ENCODE measurements around the gene PTPRK.

Gene PTPRK

GRCh38 chr6:128246472-128247260, 273.7 kb downstream of the PTPRK start:
- peak; percentile 26 for DNase-seq (ENCODE audit: low read depth, low spot score)

GRCh38 chr6:128244751-128245405, 275.5 kb downstream of the PTPRK start:
- no peak for DNase-seq (ENCODE audit: low read depth, low spot score)

DNA sequence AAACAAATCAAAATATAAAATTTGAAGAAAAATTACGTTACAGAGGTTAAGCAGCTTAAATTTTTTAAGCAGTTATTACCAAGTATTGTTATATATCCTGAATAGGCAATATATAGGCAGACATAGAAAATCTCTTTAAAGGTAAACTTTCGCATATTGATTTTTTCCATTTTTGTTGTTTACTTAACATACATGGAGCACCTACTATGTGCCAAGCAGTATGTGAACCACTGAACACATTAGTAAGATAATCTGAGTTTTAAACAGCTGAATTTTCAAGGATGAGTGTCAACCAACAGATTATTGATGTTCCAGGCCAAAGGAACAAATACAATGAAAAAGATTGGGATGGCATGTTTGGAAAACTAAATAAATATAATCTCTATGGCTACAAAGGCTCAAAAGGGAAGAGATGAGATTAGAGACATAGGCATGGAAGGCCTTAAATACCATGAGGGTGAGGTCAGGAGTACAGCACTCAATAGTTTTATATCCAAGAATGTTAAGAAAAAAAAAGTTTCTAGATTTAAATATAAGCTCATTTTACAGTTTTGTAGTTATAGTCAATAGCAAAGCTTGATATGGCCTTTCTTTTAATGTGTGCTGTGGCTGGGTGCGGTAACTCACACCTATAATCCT, 277.5 kb downstream of the PTPRK start:
- no peak for DNase-seq (ENCODE audit: low read depth, low spot score)

DNA sequence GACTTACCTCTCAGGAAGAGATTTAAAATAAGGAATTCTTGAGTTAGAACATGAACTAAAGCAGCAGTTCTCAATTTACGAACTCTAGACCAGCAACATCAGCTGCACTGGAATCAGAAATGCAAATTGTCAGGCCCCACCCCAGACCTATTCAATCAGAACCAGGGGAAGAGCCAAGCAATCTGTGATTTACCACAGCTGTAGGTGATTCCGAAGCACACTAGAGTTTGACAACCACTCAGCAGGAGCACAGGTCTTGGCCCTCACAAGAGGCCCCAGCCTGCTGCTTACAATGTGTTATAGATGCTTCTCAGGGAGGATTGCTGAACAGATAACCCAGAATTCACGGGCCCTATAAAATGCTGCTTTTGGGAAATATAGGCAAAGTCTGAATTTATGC, 279.2 kb downstream of the PTPRK start:
- no peak for DNase-seq (ENCODE audit: low read depth, low spot score)

- DNase-seq (ENCODE audit: low read depth, low spot score), result no peak
These were observed 280.4 kb downstream of the PTPRK start for GRCh38 chr6:128240024-128240428.

- no peak for DNase-seq (ENCODE audit: low read depth, low spot score)
These were observed 281.3 kb downstream of the PTPRK start for GRCh38 chr6:128239146-128239545.

- DNase-seq (ENCODE audit: low read depth, low spot score), result no peak
These were observed 282.2 kb downstream of the PTPRK start for GRCh38 chr6:128238225-128238624.

DNA sequence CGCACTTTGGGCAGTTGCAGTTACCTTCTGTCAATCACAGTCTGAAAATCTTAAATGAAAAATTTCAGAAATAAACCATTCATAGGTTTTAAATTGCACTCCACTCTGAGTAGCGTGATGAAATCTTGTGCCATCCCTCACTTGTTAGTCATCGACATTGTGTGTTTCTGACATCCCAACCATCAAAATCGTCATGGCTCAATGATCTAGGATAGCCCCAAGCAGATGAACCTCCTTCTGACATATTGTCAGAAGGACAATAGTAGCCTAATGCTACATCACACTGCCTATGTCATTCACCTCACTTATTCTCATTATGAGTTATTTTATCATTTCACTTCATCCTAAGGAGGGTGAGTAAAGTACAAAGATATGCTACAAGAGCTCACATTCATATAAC, 284.8 kb downstream of the PTPRK start:
- DNase-seq (ENCODE audit: low read depth, low spot score), result no peak

- DNase-seq (ENCODE audit: low read depth, low spot score), result no peak
These were observed 286.9 kb downstream of the PTPRK start for GRCh38 chr6:128233531-128233930.

DNA sequence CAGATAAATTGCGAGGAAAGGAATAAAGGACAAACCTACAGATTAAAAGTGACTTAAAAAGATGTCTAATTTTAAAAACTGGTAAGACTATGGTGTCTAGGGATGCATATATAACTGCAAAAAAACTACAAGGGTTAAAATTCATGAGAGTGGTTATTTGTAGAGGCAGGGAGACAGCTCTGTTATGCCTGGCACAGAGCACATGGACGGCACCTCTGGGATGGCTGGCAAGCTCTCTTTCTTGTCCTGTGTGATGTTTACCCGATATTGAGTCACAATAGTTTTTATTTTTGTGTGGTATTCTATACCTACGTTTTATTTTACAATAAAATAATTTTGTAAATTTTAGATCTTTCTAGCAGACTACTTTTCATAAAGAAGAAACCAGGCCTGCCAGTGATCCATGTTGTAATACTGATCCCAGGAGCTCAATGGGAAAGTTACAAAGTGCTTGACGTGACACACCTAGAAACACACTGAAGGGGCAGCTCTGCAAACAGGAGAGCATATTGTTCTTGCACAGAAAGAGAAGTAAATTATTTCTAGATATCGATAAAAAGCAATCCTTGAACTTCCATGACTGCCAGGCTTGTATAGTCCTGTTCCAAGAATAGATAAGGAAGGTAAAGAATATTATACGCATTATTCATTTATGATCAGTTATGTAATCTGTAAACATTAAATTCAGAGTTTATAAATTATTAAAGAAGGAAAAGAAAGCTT, 290.0 kb downstream of the PTPRK start:
- no peak for DNase-seq (ENCODE audit: low read depth, low spot score)

DNA sequence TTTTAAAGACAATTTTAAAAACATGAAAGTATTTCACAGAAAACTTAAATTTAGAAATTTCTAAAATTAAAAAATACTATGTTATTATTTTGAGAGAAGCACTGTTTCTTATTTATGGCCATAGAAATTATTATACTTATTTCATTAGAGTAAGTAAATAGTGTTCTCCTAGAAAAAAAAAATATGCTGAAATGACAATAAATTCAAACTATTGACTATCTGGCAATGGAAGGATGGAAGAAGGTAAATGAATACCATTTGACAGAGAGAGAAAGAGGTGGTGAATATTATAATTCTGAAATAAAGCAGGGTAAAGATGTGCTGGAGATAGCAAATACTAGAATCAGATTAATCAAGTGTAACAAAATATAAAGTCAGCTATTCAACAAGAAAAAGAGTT, 294.8 kb downstream of the PTPRK start:
- no peak for DNase-seq (ENCODE audit: low read depth, low spot score)

DNA sequence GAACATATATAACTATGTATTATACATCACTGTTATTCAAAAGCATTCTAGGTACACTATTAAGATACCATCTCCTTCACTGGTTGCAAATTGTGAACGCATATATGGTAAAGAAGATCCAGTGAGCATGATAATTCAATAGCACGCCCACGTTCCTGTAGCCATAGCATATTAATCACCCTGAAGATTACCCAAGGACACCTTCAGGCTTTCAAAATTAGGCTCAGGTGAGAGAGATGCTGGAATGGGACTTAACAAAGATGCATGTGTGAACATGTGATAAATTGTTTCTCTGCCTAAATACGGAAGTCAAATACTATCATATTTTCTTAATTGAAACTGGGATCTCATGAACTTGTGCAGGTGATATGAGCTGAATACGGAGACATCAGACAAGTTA, 303.5 kb downstream of the PTPRK start:
- no peak for DNase-seq (ENCODE audit: low read depth, low spot score)

DNA sequence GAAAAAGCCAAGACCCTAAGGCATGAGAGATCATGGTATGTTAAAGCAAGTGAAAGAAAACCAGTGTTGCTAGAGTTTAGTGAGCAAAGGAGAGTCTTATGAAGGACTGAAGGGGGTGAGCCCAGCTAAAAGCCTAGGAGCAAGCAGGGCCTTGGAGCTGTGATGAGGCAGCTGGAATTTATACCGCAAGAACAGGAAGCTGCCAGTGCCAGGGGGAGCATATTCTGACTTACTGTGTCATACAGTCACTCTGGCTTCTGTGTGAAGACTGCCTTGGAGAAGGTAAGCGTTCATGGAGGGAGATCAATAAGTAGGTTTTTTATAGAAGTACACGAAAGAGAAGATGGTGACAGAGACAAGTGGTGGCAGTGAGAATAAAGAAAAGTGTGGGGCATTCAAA, 310.6 kb downstream of the PTPRK start:
- DNase-seq (ENCODE audit: low read depth, low spot score), result no peak

GRCh38 chr6:128208851-128209580, 311.4 kb downstream of the PTPRK start:
- DNase-seq (ENCODE audit: low read depth, low spot score), result no peak

DNA sequence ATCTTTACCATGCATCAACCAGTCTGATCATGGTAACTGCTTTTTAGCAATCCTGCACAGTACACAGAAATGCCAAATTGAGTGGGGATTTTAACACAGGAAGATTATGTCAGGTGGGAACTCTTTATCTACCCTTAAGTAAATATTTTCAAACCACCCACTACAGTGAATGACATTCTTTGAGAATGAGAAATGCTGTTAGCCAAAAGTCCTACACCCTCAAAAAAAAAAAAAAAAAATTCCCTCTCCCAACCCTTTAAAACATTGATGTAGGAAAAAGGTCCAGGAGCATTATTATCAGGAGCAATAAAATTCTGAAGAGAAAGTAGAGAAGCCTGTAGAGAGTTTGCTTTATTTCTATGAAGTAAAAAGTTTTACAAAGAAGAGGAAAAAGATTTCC, 312.3 kb downstream of the PTPRK start:
- DNase-seq (ENCODE audit: low read depth, low spot score), result no peak

DNA sequence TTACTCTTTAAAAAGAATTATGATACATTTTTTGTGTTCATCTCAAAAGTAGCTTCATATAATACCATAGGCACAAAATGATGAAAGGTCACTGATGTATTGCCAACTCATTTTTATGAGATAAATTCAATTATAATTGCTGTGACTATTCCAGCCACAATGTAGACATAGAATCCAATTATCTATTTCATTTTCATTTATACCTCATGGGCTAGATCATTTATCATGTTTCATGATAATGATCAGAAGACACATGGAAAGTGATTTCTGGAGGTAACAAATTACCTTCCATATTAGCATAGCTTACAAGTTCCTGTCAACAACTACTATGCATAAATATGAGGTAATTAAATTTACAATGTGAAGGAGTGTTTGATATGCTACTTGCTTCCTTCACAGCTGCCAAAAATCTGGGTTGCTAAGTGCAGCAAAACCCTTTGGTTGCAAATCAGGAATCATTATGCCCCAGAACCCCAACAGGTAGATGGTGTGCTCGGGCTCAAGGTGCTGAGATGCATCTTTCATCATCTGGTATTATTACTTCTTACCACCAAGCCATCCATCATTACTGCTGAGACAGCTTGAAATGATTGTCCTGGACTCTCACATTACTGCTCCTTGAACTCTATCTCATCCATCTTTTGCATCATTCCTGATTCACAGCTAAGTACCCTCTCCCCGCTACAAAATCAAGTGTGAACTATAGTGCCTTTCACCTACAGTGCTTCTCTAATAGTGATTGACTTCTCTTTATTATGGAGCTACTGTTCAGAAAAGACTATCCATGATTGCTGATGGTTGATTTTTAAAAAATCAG, 313.6 kb downstream of the PTPRK start:
- DNase-seq (ENCODE audit: low read depth, low spot score), result no peak

GRCh38 chr6:128204616-128205015, 315.8 kb downstream of the PTPRK start:
- DNase-seq (ENCODE audit: low read depth, low spot score), result no peak

GRCh38 chr6:128202169-128202765, 318.1 kb downstream of the PTPRK start:
- DNase-seq (ENCODE audit: low read depth, low spot score), result no peak

DNA sequence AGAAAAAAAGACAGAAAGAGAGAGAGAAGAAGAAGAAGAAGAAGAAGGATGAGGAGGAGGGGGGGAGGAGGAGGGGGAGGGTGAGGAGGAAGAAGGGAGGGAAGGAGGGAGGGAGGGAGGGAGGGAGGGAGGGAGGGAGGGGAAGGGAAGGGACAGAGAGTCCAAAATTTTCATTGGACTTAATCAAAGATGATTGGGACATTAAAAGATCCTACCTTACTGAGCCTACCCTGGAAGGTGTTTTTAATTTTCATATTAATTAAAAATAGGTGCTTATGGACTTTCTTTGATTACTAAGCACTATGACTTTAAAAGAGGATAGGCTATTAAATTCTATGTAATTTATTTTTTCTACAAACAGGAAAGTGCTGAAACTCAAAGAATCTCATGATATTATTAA, 319.6 kb downstream of the PTPRK start:
- DNase-seq (ENCODE audit: low read depth, low spot score), result no peak

DNA sequence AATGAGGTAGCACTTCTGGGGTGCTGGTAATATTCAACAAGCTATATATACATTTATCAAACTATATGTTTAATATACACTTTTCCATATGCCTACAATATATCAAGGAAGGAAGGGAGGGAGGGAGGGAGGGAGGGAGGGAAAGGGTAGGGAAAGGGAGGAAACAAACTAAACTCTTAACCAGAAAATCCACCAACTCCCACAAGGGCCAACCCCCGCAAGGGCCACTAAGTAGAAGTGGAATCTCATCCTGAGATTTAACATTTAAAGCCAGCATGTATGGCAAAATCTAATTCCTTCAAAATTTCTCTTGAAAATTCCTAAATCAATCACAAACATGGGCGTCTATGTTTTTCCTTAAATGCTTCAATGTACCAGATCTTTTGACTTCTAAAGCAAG, 320.9 kb downstream of the PTPRK start:
- no peak for DNase-seq (ENCODE audit: low read depth, low spot score)
